B cell (primary cell): Measurements from ENCODE around the gene FBXL20. TPM values are rescaled to one million over a fixed set of nuclear protein-coding genes. Genes with fewer than 3 reads are reported as not detected.

Source experiments
- ATAC-seq: fragments of 200-7000 bp; cut with Tn5 transposase; one replicate; pipeline ENCODE4 v1.10.0; 2021; ENCODE audit warnings: low read depth, mild to moderate bottlenecking, moderate number of reproducible peaks, moderate library complexity
- CTCF ChIA-PET: fragments of 350-600 bp; sonication (Branson Sonifier 250); formaldehyde crosslinking; loops from one replicate; lab custom pipeline; 2021; ENCODE audit warnings: antibody characterized with exemption, inconsistent platforms; lab: Charles Lee
- POLR2A ChIA-PET: fragments of 350-600 bp; sonication (Branson Sonifier 250); formaldehyde crosslinking; loops from one replicate; lab custom pipeline; 2021; ENCODE audit warnings: antibody characterized with exemption; lab: Charles Lee
- DNase-seq: peaks from one replicate; pipeline ENCODE4 v3.0.0; 2013
- H2AFZ ChIP-seq: 2 replicates; pipeline ENCODE4 v1.6.1; 2012; ENCODE audit warnings: mild to moderate bottlenecking, low read depth, low read length; ENCODE audit not compliant: insufficient read depth, poor library complexity, severe bottlenecking
- H3K27ac ChIP-seq, 2 donors: 1 replicate in 1 of 2; 2 replicates in 1 of 2; pipeline ENCODE4 v1.5.1; 2012 to 2013; ENCODE audit warnings: low read length in 2 of 2, mild to moderate bottlenecking in 2 of 2, moderate library complexity in 1 of 2
- H3K27me3 ChIP-seq, 4 experiments: fragments of 200-600 bp in 1 of 4; sonication (generic) in 1 of 4; replicated peaks in 1 of 4; 1 replicate in 2 of 4; 2 replicates in 2 of 4; pipeline versions ENCODE4 v1.6.1 to v1.7.0; 2013 to 2016; ENCODE audit warnings: low read length in 3 of 4, mild to moderate bottlenecking in 2 of 4, mixed read lengths in 1 of 4, moderate library complexity in 1 of 4; ENCODE audit not compliant: insufficient read depth in 4 of 4, control insufficient read depth in 3 of 4; ENCODE audit errors: control extremely low read depth in 1 of 4
- H3K36me3 ChIP-seq, 2 experiments: replicated peaks in 1 of 2; 1 replicate in 1 of 2; 2 replicates in 1 of 2; pipeline versions ENCODE4 v1.6.1 to v1.7.1; 2013; ENCODE audit warnings: low read length in 1 of 2; ENCODE audit not compliant: insufficient read depth in 2 of 2, control insufficient read depth in 1 of 2; ENCODE audit errors: control extremely low read depth in 1 of 2, extremely low read depth in 1 of 2
- H3K4me1 ChIP-seq, 2 donors: fragments of 200-600 bp in 1 of 2; sonication (generic) in 1 of 2; 1 replicate in 1 of 2; 2 replicates in 1 of 2; pipeline versions ENCODE4 v1.5.1 to v1.6.1; 2013 to 2017; ENCODE audit warnings: low read length in 2 of 2; ENCODE audit not compliant: control insufficient read depth in 2 of 2, insufficient read depth in 2 of 2
- H3K4me2 ChIP-seq: replicated peaks from 2 replicates; pipeline ENCODE3; 2012; ENCODE audit warnings: mild to moderate bottlenecking, low read depth, low read length; ENCODE audit not compliant: poor library complexity, severe bottlenecking
- H3K4me3 ChIP-seq, 5 experiments: fragments of 200-600 bp in 1 of 5; sonication (generic) in 1 of 5; 1 replicate in 3 of 5; 2 replicates in 2 of 5; pipeline versions ENCODE4 v1.5.1 to v1.7.0; 2011 to 2016; ENCODE audit warnings: low read length in 4 of 5, mild to moderate bottlenecking in 4 of 5, low read depth in 2 of 5, control low read depth in 1 of 5, moderate library complexity in 1 of 5; ENCODE audit not compliant: insufficient read depth in 1 of 5; ENCODE audit errors: control extremely low read depth in 1 of 5, extremely low read depth in 1 of 5
- H3K79me2 ChIP-seq: fragments of 200-600 bp; sonication (generic); one replicate; pipeline ENCODE4 v1.6.0; 2016; ENCODE audit warnings: low read length; ENCODE audit not compliant: control insufficient read depth, insufficient read depth
- H3K9ac ChIP-seq: fragments of 200-600 bp; sonication (generic); 2 replicates; pipeline ENCODE4 v1.6.1; 2017; ENCODE audit warnings: mild to moderate bottlenecking, low read length, moderate library complexity
- H3K9me3 ChIP-seq, 3 donors: one replicate each; pipeline versions ENCODE4 v1.6.1 to v1.7.1; 2013; ENCODE audit warnings: low read length in 2 of 3; ENCODE audit not compliant: control insufficient read depth in 2 of 3, insufficient read depth in 1 of 3; ENCODE audit errors: control extremely low read depth in 1 of 3
- H4K20me1 ChIP-seq: 2 replicates; pipeline ENCODE4 v1.6.0; 2012; ENCODE audit warnings: mild to moderate bottlenecking, low read length; ENCODE audit not compliant: insufficient read depth, control insufficient read depth, poor library complexity, severe bottlenecking
- H3K27ac Mint-ChIP-seq: one replicate; pipeline ENCODE4 v1.8.0; 2021; ENCODE audit warnings: mixed read lengths
- H3K27me3 Mint-ChIP-seq: one replicate; pipeline ENCODE4 v1.8.0; 2021; ENCODE audit warnings: mixed read lengths
- H3K4me1 Mint-ChIP-seq: one replicate; pipeline ENCODE4 v1.8.0; 2021; ENCODE audit warnings: mixed read lengths
- H3K4me3 Mint-ChIP-seq: one replicate; pipeline ENCODE4 v1.8.0; 2021; ENCODE audit warnings: mixed read lengths
- H3K9me3 Mint-ChIP-seq: one replicate; pipeline ENCODE4 v1.8.0; 2022; ENCODE audit warnings: mixed read lengths; ENCODE audit not compliant: insufficient read depth
- EZH2 ChIP-seq: IDR thresholded peaks from 2 replicates; pipeline ENCODE4 v1.6.1; 2012; ENCODE audit warnings: borderline replicate concordance, low read depth, mild to moderate bottlenecking, moderate library complexity, low read length; ENCODE audit not compliant: insufficient read depth, poor library complexity, severe bottlenecking
- WGBS: methylation state at CpG from one replicate; pipeline ENCODE4 v1.1.5; 2013; ENCODE audit warnings: missing lambda C conversion rate; ENCODE audit not compliant: insufficient coverage; 5-methylcytosine and 5-hydroxymethylcytosine counted together
- intact Hi-C: fragments of 100-400 bp; cut with micrococcal nuclease; formaldehyde crosslinking; loops from one replicate; pipeline ENCODE4 v1.10.0; 2022
- polyA plus RNA-seq: library from polyadenylated mRNA; depleted of rRNA; stranded (reverse); fragments of >200 nt; gene quantifications from 2 replicates; pipeline ENCODE4 v1.2.3, GENCODE V29; 2012
- total RNA-seq, 2 donors: library from RNA; stranded (reverse); fragments of 120-200 nt in 1 of 2; gene quantifications; 1 replicate in 1 of 2; 2 replicates in 1 of 2; pipeline versions ENCODE4 v1.2.3 to v1.2.4, GENCODE V29; 2013 to 2022
- TF ChIP-seq, protein P1 (sequence below): fragments of 200-600 bp; IDR thresholded peaks from one replicate; pipeline ENCODE4 v1.8.0; 2022; ENCODE audit warnings: antibody characterized with exemption, mild to moderate bottlenecking

Gene FBXL20
- total and polyA plus RNA-seq, 2 donors (not counting 1 experiment from before 2014, with no cell fraction given): 6.1 to 36.2 TPM

DNA sequence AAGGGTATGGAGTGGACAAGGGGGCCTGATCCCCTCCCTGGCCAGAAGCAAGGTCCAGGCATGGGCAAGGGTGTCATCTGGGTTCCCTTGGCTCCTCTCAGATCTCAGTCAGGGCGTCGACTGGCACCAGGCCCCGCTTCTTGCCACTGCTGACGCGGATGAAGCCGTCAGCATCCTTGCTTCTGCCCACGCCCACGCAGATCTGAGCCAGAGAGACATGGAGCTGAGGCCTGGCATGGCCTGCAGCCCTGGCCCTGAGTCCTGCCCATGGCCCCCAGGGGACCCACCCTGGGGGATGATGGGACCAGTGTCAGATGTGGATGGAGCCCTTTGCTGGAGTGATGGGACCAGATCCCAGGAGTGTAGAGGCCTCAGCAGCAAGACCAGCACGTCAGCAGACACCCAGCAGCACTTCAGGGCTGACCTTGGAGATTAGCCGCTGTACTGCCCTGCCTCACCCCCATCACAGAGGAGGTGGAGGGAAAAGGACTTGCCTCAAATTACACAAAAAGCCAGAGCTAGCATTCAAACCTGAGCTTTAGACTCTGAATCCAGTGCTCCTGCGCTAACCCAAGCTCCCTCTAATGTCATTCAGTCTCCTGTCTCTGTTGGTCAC, 189.1 kb downstream of the FBXL20 start:
- H3K9me3 ChIP-seq: peaks cover 0 to 3% (median 0%) of the 10 kb centered on the region in 3 donors
- Mint-ChIP-seq H3K4me1 (peaks cover 28% of the 10 kb centered on the region), H3K9me3 (no peaks in the 10 kb centered on the region), H3K27me3 (peaks cover 18% of the 10 kb centered on the region), H3K4me3 (no peak overlapping the region), H3K27ac (no peak overlapping the region)
- peaks cover 28 to 36% of the 10 kb centered on the region in 2 donors for H3K4me1 ChIP-seq
- no peak overlapping the region for H3K4me2 ChIP-seq
- no peak overlapping the region for H3K27ac ChIP-seq
- H3K36me3 ChIP-seq: no peaks in the 10 kb centered on the region
- no peak for DNase-seq
- no peak overlapping the region for H3K4me3 ChIP-seq
- no peak for ATAC-seq
- H3K9ac ChIP-seq: no peak overlapping the region
- TF ChIP-seq, protein P1, sequence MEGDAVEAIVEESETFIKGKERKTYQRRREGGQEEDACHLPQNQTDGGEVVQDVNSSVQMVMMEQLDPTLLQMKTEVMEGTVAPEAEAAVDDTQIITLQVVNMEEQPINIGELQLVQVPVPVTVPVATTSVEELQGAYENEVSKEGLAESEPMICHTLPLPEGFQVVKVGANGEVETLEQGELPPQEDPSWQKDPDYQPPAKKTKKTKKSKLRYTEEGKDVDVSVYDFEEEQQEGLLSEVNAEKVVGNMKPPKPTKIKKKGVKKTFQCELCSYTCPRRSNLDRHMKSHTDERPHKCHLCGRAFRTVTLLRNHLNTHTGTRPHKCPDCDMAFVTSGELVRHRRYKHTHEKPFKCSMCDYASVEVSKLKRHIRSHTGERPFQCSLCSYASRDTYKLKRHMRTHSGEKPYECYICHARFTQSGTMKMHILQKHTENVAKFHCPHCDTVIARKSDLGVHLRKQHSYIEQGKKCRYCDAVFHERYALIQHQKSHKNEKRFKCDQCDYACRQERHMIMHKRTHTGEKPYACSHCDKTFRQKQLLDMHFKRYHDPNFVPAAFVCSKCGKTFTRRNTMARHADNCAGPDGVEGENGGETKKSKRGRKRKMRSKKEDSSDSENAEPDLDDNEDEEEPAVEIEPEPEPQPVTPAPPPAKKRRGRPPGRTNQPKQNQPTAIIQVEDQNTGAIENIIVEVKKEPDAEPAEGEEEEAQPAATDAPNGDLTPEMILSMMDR: no peak
- TF ChIP-seq EZH2: no peak
- H2AFZ ChIP-seq: no peak overlapping the region
- peaks cover 0 to 17% (median 4%) of the 10 kb centered on the region in 4 experiments for H3K27me3 ChIP-seq
- H4K20me1 ChIP-seq: no peaks in the 10 kb centered on the region
- intact Hi-C loops: no loop called here
- no peaks in the 10 kb centered on the region for H3K79me2 ChIP-seq
- ChIA-PET POLR2A (interaction anchor here (0.6 kb wide), 1 partner anchor 15 kb away, joined by 4 read pairs; no protein-coding TSS in a partner anchor), CTCF (interaction anchor here (0.6 to 18.9 kb wide), 2 partner anchors 28 to 308 kb away, joined by 3 to 707 read pairs; no protein-coding TSS in a partner anchor)
- 93% methylated on average over 10 of the region's 11 CpGs for WGBS

GRCh38 chr17:39210093-39210434, 191.4 kb downstream of the FBXL20 start:
- no peak for ATAC-seq

More at GRCh38 chr17:39210093-39210434, 191.4 kb downstream of the FBXL20 start:
- Histone ChIP-seq H3K4me2 (peak overlapping the region; percentile 96), H3K9ac (peak overlapping the region; percentile 59), H4K20me1 (no peaks in the 10 kb centered on the region), H3K4me1 (peaks cover 32 to 39% of the 10 kb centered on the region in 2 donors), H2AFZ (peak overlapping the region; percentile 76), H3K79me2 (no peaks in the 10 kb centered on the region), H3K27me3 (peaks cover 0 to 12% (median 3%) of the 10 kb centered on the region in 4 experiments), H3K27ac (no peak overlapping the region), H3K4me3 (peak overlapping the region in 4 of 5 experiments; percentile 35 to 52 (median 48)), H3K36me3 (peaks cover 1 to 2% of the 10 kb centered on the region in 2 experiments), H3K9me3 (peaks cover 0 to 3% (median 0%) of the 10 kb centered on the region in 3 donors)
- TF ChIP-seq, protein P1: no peak
- TF ChIP-seq EZH2: no peak
- POLR2A ChIA-PET: interaction anchor here (1.8 kb wide), 2 partner anchors 10 to 22 kb away, joined by 5 to 11 read pairs; partner anchors contain the start of gene RPL19
- no peak for DNase-seq
- H3K4me1 Mint-ChIP-seq: peaks cover 33% of the 10 kb centered on the region
- WGBS: 6% methylated on average over 22 of the region's 22 CpGs
- intact Hi-C loops: no loop called here
- peak overlapping the region; percentile 53 for H3K27ac Mint-ChIP-seq
- CTCF ChIA-PET: interaction anchor here (0.6 to 18.9 kb wide), 3 partner anchors 10 to 655 kb away, joined by 4 to 707 read pairs (median 15); partner anchors contain the start of gene RPL19
- peak overlapping the region; percentile 77 for H3K4me3 Mint-ChIP-seq
- H3K27me3 Mint-ChIP-seq: no peaks in the 10 kb centered on the region
- no peaks in the 10 kb centered on the region for H3K9me3 Mint-ChIP-seq
